Activated naive CD4-positive, alpha-beta T cell treated with anti-CD3 and anti-CD28 coated beads for 36 hours (primary cell): ENCODE data around the gene FARS2. TPM values are rescaled to one million over a fixed set of nuclear protein-coding genes. Genes with fewer than 3 reads are reported as not detected.
A peak's percentile ranks its signal among the peaks of the same experiment; 100 is the strongest.

ENCODE experiments used
- CTCF ChIA-PET: fragments of 350-600 bp; sonication (Branson Sonifier 250); formaldehyde crosslinking; loops from one replicate; lab custom pipeline; 2021; ENCODE audit warnings: antibody characterized with exemption; lab: Charles Lee
- DNase-seq: peaks from one replicate; pipeline ENCODE4 v3.0.0-alpha.2; 2020
- H3K27ac Mint-ChIP-seq: one replicate; pipeline ENCODE4 v1.8.0; 2021; ENCODE audit warnings: mild to moderate bottlenecking, mixed read lengths
- H3K27me3 Mint-ChIP-seq: one replicate; pipeline ENCODE4 v1.8.0; 2021; ENCODE audit warnings: low read depth, mixed read lengths
- H3K36me3 Mint-ChIP-seq: one replicate; pipeline ENCODE4 v1.8.0; 2021; ENCODE audit warnings: low read depth, mixed read lengths
- H3K4me1 Mint-ChIP-seq: one replicate; pipeline ENCODE4 v1.8.0; 2021; ENCODE audit warnings: low read depth, mixed read lengths
- H3K4me3 Mint-ChIP-seq: one replicate; pipeline ENCODE4 v1.8.0; 2021; ENCODE audit warnings: mild to moderate bottlenecking, moderate library complexity, mixed read lengths
- H3K9me3 Mint-ChIP-seq: one replicate; pipeline ENCODE4 v1.8.0; 2021; ENCODE audit warnings: mixed read lengths
- intact Hi-C: fragments of 100-400 bp; cut with micrococcal nuclease; formaldehyde crosslinking; loops from one replicate; pipeline ENCODE4 v1.15.1; 2023
- total RNA-seq, 2 experiments: library from RNA; stranded (reverse); gene quantifications; one replicate each; pipeline ENCODE4 v1.2.3, GENCODE V29; 2021

FARS2 gene
- total RNA-seq, 2 experiments from 2014 or later: 15.4 to 15.8 TPM

DNA sequence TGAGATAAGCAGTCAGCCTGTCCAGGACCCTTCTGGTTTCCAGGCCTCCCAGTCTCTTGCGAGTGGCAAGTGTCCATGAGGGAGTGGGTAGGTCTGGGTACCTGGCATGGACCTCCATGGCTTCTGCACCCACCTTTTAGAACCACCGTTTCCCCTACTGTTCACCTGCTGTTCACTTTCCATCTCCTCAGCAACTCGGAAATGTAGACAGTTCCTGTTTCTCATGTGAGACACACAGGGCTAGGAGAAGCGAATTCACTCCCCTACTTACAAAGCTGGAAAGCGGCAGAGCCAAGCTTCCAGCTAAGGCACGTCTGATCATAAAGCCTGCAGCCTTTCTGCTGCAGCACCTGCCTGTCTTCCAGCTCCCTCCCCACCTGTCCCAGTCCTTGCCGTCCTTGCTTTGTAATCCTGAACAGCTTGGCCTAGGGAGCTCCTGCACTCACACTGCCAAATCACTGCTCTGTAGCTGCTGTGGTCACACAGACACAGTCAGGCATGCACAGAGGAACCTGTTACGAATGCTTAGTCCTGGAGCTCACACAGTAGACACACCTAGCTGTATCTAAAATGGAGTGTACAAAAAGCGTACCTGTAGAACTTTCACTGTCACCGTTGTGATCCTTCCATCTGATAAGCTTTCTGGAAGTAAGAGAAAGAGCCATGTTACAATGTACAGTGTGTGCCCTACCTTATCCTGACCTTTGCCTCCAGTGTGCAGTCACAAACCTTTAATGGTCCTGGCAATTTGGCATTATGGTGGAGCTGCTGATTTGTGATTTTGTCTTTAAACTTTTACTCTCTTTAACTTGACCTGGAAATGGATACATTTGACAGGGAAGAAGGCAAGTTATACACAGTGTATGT lies 451.3 kb downstream of the FARS2 start:
- H3K4me3 Mint-ChIP-seq: no peak overlapping the region

DNA sequence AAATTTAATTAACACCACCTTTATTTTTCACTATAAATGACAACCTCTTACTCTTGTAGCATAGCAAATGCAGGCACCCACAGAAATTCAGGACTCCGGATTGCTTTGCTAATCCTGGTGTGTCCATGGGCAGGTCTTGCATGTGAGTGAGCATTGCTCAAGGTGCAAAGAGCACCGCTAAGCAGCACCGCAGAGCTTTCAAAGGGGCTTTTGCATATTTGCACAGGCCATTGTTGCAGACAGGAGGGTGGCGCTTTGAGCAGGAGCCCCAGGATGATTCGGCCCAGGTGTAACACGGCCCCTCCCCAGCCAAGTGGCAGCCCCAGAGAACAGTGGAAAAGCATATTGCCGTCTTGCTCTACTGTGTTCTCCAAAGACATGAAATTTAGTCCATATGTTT lies 452.2 kb downstream of the FARS2 start:
- Mint-ChIP-seq H3K4me3 (no peak overlapping the region), H3K9me3 (peaks cover 16% of the 10 kb centered on the region), H3K27ac (no peak overlapping the region), H3K4me1 (no peaks in the 10 kb centered on the region), H3K27me3 (no peaks in the 10 kb centered on the region), H3K36me3 (peaks cover 16% of the 10 kb centered on the region)
- no peak for DNase-seq
- intact Hi-C loops: no loop called here
- CTCF ChIA-PET: interaction anchor here (1.0 kb wide), 1 partner anchor 15 kb away, joined by 3 read pairs; no protein-coding TSS in a partner anchor

More for the DNA sequence above, 451.3 kb downstream of the FARS2 start:
- intact Hi-C loops: no loop called here
- no peak for DNase-seq
- Mint-ChIP-seq H3K9me3 (peaks cover 16% of the 10 kb centered on the region), H3K36me3 (peaks cover 14% of the 10 kb centered on the region), H3K27ac (no peak overlapping the region), H3K27me3 (no peaks in the 10 kb centered on the region), H3K4me1 (no peaks in the 10 kb centered on the region)
- CTCF ChIA-PET: interaction anchor here (1.0 kb wide), 1 partner anchor 16 kb away, joined by 3 read pairs; no protein-coding TSS in a partner anchor

DNA sequence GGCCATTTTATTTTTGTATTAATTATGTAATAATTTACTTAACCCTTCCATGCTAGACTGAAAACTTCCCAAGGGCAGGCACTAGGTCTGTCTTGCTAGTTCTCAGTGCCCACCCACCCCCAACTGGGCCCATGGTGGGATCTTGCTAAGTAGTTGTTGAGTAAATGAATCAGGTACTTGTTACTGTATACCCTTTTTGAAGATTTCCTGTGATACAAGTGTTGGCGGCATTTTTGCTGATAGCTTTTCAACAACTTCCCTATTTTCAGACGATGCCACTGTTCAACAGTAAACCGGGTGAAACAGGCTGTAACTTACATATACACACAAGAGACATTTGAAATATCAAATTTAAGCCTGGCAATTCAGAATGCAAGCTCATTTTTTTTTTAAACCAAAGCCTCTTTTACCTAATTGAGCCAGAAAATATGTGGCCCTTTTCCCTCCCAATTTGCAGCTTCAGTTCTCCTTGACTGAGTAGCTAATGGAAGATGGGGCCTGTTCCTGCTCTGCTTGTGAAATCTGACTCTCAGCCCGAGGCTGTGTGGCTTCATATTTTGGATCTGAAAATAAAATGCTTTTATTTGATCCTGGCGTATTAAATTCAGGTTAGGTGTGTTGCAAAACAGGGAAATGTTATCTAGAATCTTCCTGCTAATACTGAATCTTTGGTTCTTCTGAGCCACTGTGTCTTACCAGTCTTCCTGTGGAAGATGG lies 457.1 kb downstream of the FARS2 start:
- peaks cover 16% of the 10 kb centered on the region for H3K36me3 Mint-ChIP-seq
- H3K4me3 Mint-ChIP-seq: no peak overlapping the region
- CTCF ChIA-PET: no interaction called here
- intact Hi-C loops: no loop called here
- peaks cover 4% of the 10 kb centered on the region for H3K4me1 Mint-ChIP-seq
- peaks cover 16% of the 10 kb centered on the region for H3K9me3 Mint-ChIP-seq
- H3K27ac Mint-ChIP-seq: no peak overlapping the region
- DNase-seq: no peak
- H3K27me3 Mint-ChIP-seq: no peaks in the 10 kb centered on the region

DNA sequence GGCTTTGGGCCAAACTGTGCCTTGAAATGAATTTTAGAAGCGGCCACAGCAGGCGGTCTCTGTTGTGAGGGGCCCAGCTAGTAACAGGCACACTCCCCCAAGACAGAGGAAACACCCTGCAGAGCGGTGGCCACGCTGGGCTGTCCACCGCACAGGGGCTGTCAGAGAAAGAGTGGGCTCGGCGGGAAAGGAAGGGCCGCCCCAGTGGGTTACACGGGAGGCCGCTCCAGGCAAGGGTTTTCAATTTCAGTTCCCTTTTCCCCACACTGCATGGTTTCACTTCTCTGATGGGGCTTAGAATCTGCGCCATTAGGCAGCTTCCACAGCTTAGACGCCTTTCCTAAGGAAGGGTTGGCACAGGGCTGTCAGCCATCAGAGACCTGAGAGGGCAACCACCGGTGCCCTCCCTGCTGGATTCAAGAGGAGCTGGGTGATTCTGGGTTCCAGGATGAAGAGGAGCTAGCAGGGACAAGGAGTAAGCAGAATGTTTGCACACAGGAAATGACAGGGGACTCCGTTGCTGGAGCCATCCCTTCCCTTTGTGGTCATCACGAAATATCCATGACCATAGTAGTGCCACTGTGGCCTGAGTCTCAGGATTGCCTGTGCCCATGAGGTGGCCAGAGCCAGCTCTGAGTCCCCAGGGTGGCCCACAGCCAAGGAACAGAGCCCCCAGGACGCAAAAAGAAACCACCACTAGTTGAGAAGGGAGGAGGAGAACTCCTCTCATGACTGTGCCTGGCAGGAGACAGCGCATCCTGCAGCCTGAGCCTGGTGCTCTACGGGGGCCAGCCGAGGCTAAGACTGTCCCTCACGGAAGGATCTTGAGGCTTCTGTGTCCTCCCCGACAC lies 462.8 kb downstream of the FARS2 start:
- DNase-seq: no peak
- Mint-ChIP-seq H3K4me3 (peak overlapping the region; percentile 41), H3K9me3 (no peaks in the 10 kb centered on the region), H3K4me1 (peaks cover 6% of the 10 kb centered on the region), H3K36me3 (no peaks in the 10 kb centered on the region), H3K27me3 (no peaks in the 10 kb centered on the region), H3K27ac (no peak overlapping the region)
- intact Hi-C loops: no loop called here
- CTCF ChIA-PET: no interaction called here

DNA sequence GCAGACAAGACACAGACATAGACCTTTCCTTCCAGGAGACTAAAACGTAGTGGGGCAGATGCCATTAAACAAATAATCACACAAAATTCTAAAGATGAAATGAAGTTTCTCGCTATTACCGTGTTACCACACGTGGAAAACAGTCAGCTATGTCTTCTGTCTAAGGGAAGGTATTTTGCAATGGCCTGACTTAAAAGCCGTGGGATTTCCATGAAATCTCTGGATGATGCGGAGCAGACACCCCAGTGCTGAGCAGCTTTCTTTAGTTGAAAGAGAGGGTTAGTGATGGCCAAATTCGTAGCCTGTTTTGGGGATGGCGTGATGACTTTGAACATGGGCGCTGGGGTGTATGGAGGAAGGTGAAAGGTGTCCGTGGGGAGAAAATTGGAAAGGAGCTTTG lies 463.6 kb downstream of the FARS2 start:
- peaks cover 6% of the 10 kb centered on the region for H3K4me1 Mint-ChIP-seq
- no peak overlapping the region for H3K27ac Mint-ChIP-seq

DNA sequence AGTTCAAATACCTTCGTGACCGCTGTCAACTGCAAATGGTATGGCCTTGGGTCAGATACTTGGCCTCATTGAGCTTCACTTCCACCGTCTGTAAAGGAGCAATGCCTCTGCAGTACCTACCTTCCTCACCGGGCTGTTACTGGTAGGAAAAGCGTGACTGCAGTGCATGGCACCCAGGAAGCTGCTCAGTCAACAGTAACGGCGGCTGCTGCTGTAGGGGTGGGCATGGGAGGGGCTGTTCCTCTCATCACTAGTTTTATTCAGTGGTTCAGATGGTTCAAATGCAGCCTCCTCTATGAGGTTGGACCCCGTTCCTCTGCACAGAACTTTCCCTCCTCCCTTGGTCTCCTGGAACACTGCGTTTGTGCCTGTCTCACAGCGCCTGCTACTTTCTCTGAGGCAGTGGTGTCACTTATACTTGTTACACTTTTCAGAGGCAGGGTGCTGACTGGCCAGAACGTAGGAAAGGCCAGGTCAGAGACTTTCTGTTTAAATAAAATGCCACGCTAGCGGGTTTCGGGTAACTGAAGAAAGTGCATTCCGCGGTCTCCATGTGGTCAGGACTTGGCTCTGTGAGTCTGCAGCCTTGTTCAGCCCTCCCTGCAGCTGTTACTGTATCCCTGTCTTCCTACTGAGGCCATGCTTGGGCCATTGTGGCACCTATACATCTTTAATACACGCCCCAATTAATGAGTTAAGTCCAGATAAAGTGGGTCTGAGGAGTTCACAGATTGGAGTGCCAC lies 465.8 kb downstream of the FARS2 start:
- intact Hi-C loops: no loop called here
- H3K36me3 Mint-ChIP-seq: no peaks in the 10 kb centered on the region
- CTCF ChIA-PET: no interaction called here

More for the DNA sequence above, 463.6 kb downstream of the FARS2 start:
- Mint-ChIP-seq H3K36me3 (no peaks in the 10 kb centered on the region), H3K27me3 (no peaks in the 10 kb centered on the region), H3K9me3 (no peaks in the 10 kb centered on the region), H3K4me3 (no peak overlapping the region)
- no peak for DNase-seq
- CTCF ChIA-PET: no interaction called here
- intact Hi-C loops: no loop called here

DNA sequence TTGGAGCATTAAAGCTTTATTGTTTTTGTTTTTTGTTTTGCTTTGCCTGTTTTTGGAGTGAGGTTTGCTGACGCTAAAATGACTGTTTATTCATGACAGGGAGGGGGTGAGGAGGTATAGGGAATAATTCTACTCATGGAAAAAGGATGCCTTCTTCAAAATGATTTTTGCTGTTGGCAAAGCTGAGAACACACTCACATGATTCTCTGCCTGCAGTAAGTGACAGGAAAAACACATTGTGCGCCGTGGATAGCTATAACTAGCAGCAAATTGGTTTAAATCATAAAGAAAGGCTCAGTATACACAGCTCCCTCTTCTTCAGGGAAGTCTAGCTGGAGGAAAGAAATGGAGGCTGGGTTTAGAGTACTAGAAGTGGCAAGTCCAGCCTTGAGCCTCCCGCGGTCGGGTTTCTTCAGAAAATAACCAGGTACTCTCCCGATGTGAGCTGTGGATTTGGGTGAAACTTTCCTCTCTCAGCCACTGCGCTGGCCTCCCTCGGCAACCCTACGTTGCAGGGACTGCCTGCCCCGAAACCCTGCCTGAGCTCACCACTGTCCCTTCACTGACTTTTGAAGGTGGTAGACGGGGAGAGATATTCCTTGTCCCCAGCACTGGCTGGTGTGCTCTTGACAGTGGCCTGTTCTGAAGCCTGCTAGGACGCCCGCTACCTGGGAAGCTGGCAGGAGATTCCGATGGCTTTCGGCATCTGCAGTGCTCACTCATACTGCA lies 467.2 kb downstream of the FARS2 start:
- Mint-ChIP-seq H3K9me3 (no peaks in the 10 kb centered on the region), H3K4me1 (peaks cover under 1% of the 10 kb centered on the region), H3K36me3 (peaks cover 1% of the 10 kb centered on the region), H3K27me3 (no peaks in the 10 kb centered on the region), H3K4me3 (no peak overlapping the region), H3K27ac (no peak overlapping the region)
- CTCF ChIA-PET: interaction anchor here (1.4 kb wide), 1 partner anchor 15 kb away, joined by 3 read pairs; no protein-coding TSS in a partner anchor
- intact Hi-C loops: no loop called here
- no peak for DNase-seq

More for the DNA sequence above, 465.8 kb downstream of the FARS2 start:
- no peak overlapping the region for H3K4me3 Mint-ChIP-seq
- no peak overlapping the region for H3K27ac Mint-ChIP-seq
- H3K4me1 Mint-ChIP-seq: peaks cover 6% of the 10 kb centered on the region
- H3K9me3 Mint-ChIP-seq: no peaks in the 10 kb centered on the region
- no peaks in the 10 kb centered on the region for H3K27me3 Mint-ChIP-seq
- DNase-seq: no peak

DNA sequence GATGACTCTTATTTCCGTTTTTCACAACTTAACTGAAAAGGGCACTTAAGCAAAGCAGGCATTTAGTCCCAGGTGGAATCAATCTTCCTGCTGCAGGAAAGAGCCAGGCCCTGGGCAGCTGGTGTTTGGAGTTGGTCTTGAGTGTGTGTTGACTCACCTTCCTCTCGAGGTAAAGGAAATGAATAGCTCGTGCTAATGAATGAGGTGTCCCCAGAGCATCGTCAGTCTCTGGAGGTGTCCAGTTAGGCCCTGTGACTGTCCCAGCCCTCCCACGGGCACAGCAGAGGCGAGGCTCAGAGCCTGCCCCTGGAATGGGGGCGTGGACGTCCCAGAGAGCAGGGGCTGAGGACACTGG lies 467.7 kb downstream of the FARS2 start:
- intact Hi-C loops: no loop called here
- no peaks in the 10 kb centered on the region for H3K4me1 Mint-ChIP-seq

DNA sequence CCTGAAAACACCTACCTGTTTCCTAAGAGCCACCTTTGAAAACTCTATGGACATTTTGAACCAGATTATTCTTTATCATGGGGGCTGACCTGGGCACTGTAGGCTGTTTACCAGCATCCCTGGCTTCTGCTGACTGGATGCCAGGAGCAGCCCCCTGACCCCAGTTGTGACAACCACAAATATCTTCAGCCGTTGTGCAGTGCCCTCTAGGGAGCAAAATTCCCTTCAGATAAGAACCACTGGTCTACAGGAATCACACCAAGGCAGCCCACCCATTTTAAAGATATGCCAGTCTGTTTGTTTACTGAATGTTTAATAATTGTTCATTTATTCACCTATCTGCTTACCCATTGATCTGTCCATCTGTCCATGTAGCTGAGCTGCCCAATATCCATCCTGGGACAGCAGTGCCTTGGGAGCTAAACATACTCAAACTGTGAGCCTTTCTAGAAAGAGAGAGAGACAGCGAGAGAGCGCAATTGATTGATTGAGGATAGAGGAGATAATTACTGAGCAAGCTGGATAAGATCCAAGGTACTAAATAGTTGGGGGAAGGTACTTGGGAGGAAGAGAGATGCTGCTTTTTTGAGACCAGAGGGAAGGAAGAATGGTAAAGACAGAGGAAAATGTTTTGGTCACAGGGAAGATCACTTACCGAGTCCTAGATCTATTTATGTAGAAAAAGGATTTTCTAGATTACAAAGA lies 468.7 kb downstream of the FARS2 start:
- peaks cover 1% of the 10 kb centered on the region for H3K36me3 Mint-ChIP-seq
- no peak overlapping the region for H3K27ac Mint-ChIP-seq
- H3K4me3 Mint-ChIP-seq: no peak overlapping the region
- no peaks in the 10 kb centered on the region for H3K27me3 Mint-ChIP-seq
- intact Hi-C loops: no loop called here
- no peak for DNase-seq
- no peaks in the 10 kb centered on the region for H3K4me1 Mint-ChIP-seq
- CTCF ChIA-PET: no interaction called here
- no peaks in the 10 kb centered on the region for H3K9me3 Mint-ChIP-seq

More for the DNA sequence above, 467.7 kb downstream of the FARS2 start:
- Mint-ChIP-seq H3K4me3 (no peak overlapping the region), H3K9me3 (no peaks in the 10 kb centered on the region), H3K27me3 (no peaks in the 10 kb centered on the region), H3K27ac (no peak overlapping the region), H3K36me3 (peaks cover 1% of the 10 kb centered on the region)
- CTCF ChIA-PET: interaction anchor here (1.4 kb wide), 1 partner anchor 16 kb away, joined by 3 read pairs; no protein-coding TSS in a partner anchor
- DNase-seq: no peak

DNA sequence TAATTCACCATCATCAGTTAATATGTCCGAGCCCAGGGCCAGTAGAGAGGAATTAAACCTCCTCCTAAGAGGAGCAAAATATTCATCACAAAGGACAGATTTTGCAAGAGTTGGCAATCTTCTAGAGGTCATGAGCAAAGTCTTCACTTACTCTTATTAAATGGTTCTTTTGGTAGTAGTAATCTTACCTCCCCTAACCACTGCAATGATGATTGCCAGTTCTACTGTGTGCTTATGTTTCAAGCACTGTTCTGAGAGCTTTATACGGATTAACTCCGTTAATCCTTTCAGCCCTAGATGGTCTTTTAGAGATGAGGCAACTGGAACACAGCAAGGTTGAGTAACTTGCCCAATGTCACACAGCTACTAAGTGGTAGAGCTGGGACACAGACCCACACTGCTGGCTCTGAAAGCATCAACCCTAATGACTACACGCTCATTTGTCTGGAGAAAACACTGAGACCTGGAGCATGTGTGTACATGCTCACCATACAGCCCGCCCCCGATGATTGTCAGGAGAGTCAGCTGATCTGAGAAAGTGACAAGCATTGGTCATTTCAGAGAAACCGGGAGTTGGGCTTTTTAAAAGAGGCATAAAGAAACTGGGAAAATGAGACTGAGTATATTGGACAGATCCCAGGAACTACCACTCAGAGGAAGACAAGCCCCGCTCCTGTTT lies 469.4 kb downstream of the FARS2 start:
- Mint-ChIP-seq H3K9me3 (no peaks in the 10 kb centered on the region), H3K4me3 (no peak overlapping the region), H3K4me1 (no peaks in the 10 kb centered on the region), H3K36me3 (peaks cover 1% of the 10 kb centered on the region), H3K27ac (no peak overlapping the region), H3K27me3 (no peaks in the 10 kb centered on the region)
- intact Hi-C loops: no loop called here
- no peak for DNase-seq
- CTCF ChIA-PET: no interaction called here
